NCI-H2029 treated with DMSO at 0.1 percent for 48 hours (cell line): Measurements from ENCODE around the gene GIMAP1.

Source experiments
- DNase-seq: peaks from one replicate; lab custom pipeline; 2025; lab: John Stamatoyannopoulos, UW

The GIMAP1 gene

GRCh38 chr7:150748376-150748775 lies 32.0 kb downstream of the GIMAP1 start:
- no peak for DNase-seq

- DNase-seq: no peak
These were observed 35.3 kb downstream of the GIMAP1 start for GRCh38 chr7:150751702-150752101.

GRCh38 chr7:150753239-150753638 lies 36.8 kb downstream of the GIMAP1 start:
- DNase-seq: no peak

GRCh38 chr7:150753826-150754603 lies 37.6 kb downstream of the GIMAP1 start:
- no peak for DNase-seq

GRCh38 chr7:150754951-150755350 lies 38.5 kb downstream of the GIMAP1 start:
- no peak for DNase-seq

- no peak for DNase-seq
These were observed 39.2 kb downstream of the GIMAP1 start for GRCh38 chr7:150755473-150756099.

- DNase-seq: no peak
These were observed 39.8 kb downstream of the GIMAP1 start for GRCh38 chr7:150756166-150756565.

- no peak for DNase-seq
These were observed 40.4 kb downstream of the GIMAP1 start for GRCh38 chr7:150756858-150757257.

- no peak for DNase-seq
These were observed 43.1 kb downstream of the GIMAP1 start for GRCh38 chr7:150759479-150759878.

- DNase-seq: no peak
These were observed 49.9 kb downstream of the GIMAP1 start for GRCh38 chr7:150766334-150766709.

- no peak for DNase-seq
These were observed 53.4 kb downstream of the GIMAP1 start for GRCh38 chr7:150769768-150770167.
